ENCODE results near the gene ZCCHC14.

ZCCHC14 gene

DNA sequence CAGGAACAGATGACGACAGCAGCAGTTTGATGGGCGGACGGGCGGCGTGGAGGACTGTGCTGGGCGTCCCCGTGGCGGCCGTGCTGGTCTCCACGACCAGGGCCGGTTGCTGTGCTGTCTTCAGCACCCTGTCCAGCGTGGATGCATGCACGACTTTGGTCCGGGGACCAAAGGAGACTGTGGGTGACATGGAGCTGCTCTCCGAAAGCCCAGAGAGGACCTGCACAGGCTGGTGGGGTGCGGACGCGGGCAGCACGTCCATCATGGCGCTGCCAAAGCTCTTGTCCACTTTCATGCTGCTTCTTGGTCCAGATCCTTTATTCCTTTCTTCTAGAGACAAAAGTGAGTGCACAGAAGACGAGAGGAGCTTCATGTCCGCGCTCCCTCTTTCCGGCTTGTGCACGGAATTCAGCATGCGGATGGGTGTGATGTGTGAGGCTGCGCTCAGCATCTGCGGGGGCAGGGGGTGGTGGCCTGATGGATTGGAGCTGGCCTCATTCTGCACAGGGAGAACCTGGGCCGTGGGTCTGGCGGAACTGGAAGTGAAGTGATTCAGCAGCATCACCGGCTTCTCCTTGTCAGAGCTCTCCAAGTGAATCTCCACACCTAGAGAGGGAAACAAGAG lies 80.3 kb downstream of the ZCCHC14 start:
- no peak for DNase-seq (ENCODE audit: low read depth)
- H3K4me3 ChIP-seq (ENCODE audit: low read length) = no peak overlapping the region
- TF ChIP-seq, protein P1, sequence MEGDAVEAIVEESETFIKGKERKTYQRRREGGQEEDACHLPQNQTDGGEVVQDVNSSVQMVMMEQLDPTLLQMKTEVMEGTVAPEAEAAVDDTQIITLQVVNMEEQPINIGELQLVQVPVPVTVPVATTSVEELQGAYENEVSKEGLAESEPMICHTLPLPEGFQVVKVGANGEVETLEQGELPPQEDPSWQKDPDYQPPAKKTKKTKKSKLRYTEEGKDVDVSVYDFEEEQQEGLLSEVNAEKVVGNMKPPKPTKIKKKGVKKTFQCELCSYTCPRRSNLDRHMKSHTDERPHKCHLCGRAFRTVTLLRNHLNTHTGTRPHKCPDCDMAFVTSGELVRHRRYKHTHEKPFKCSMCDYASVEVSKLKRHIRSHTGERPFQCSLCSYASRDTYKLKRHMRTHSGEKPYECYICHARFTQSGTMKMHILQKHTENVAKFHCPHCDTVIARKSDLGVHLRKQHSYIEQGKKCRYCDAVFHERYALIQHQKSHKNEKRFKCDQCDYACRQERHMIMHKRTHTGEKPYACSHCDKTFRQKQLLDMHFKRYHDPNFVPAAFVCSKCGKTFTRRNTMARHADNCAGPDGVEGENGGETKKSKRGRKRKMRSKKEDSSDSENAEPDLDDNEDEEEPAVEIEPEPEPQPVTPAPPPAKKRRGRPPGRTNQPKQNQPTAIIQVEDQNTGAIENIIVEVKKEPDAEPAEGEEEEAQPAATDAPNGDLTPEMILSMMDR (conservative IDR thresholded peaks at IDR 0.05; ENCODE audit: low read depth, low read length) = no peak

DNA sequence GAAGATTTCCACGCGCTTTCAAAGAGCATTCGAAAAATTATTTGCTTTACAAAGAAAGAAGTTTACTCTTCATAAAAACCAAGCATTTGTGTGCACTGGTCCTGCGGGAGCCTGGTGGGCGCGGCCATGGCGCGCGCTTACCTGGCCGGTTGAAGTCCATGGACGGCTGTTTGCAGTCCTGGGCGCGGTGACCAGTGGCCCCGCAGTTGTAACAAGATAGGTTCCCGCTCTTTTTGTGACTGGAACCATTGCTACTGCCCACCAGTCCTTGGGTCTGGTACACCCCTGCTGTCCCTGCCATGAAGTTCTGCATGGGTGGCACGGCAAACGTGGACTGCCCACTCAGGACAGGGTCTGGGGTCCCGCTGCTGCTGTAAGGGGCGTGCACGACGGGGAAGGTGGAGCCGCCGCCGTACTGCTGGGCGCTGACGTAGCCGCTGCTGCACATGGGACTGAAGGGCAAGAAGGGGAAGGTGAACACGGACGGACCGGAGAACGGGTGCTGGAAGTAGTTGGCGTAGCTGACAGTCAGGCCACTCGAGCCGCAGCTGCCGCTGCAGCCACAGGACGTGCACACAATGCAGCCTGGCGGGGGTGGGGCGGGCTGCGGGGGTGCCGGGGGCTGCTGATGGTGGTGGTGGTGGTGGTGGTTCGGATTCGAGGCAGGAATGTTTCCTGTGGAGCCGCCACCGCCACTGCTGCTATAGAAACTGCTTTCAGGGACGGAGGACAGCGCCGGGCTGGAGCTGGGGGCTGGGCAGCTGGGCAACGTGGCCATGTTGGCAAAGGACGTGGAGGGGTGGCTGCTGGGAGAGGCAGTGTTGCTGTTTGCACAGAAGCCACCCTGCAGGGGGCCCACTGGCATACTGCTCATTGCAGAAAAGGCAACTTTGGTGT lies 81.2 kb downstream of the ZCCHC14 start:
- TF ChIP-seq, protein P1 (conservative IDR thresholded peaks at IDR 0.05; ENCODE audit: low read depth, low read length) = no peak
- DNase-seq (ENCODE audit: low read depth) = no peak
- no peak overlapping the region for H3K4me3 ChIP-seq (ENCODE audit: low read length)

DNA sequence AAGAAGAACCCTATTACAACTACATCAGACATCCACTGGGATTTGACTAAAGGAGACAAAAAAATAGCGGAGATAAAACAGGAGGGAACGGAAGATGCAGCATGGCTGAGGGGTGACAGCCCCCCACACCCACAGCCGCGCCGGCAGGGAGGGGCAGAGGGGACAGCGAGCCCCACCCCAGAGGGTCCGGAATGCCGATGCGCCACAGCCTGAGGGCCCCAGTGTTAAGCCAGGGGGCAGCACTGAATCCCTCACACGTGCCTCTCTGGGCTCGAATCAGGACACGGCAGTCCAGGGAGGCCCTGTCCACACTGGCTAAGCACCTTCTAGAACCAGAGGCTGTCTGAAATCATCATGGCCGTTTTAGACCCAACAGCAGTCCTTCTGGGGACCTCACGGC lies 81.9 kb downstream of the ZCCHC14 start:
- no peak for DNase-seq (ENCODE audit: low read depth)
- TF ChIP-seq, protein P1 (conservative IDR thresholded peaks at IDR 0.05; ENCODE audit: low read depth, low read length) = peak; percentile 7
- no peak overlapping the region for H3K4me3 ChIP-seq (ENCODE audit: low read length)

DNA sequence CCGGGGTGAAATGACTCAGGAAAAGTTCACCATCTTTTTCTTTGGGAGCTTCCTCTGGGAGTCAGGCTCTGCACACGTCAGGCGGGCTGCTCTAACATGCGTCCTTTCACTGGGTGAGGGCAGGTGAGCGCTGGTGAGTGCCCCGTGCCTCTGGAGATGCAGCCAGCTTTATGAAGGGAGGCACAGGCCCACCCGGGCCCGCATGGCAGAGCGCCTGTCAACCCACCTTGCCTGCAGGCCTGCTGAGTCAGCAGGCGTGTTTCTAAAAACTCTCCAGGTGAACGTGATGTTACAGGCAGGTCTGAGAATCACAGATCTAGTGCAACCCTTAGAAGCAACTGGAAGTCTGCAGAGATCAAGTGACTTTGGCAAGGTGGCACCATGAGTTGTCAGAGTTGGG lies 82.3 kb downstream of the ZCCHC14 start:
- H3K4me3 ChIP-seq (ENCODE audit: low read length) = no peak overlapping the region
- TF ChIP-seq, protein P1 (conservative IDR thresholded peaks at IDR 0.05; ENCODE audit: low read depth, low read length) = no peak
- no peak for DNase-seq (ENCODE audit: low read depth)

DNA sequence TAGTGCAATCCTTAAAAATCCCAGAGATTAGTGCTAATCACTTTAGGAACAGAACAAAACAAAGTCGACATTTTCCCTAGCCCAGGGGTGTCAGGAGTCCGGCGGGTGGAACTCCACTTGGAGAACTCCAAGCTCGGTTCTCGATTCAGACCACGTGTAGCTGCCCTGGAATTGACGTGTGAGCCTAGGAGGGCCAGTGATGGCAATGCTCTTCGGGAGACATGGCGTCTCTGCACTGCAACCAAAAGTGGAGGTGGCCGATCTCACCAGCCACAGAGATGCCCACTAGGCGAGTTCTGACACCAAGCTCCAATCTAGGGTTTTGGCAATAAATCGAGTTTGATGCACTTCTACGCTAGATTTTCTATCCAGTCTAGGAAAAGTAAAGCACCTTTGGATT lies 83.0 kb downstream of the ZCCHC14 start:
- H3K4me3 ChIP-seq (ENCODE audit: low read length) = no peak overlapping the region
- DNase-seq (ENCODE audit: low read depth) = peak; percentile 67
- TF ChIP-seq, protein P1 (conservative IDR thresholded peaks at IDR 0.05; ENCODE audit: low read depth, low read length) = no peak

DNA sequence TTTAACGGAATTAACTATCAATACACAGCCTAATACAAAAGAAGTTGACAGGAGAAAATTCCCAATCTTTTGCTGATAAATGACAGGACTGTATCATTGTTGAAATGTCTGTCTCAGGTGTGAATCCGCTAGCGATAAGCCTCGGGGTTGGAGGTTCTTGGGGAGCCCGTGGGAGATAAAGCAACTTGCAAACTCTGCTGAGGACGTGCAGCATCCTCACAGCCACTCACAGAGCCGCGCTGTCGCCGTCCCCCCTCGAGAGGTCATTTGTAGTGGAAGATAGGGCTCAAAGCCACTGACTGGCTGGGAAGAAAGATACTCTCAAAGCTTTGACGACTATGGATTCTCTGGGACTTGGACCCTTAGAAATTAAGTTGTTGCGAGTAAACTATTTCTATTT lies 83.7 kb downstream of the ZCCHC14 start:
- TF ChIP-seq, protein P1 (conservative IDR thresholded peaks at IDR 0.05; ENCODE audit: low read depth, low read length) = no peak
- no peak for DNase-seq (ENCODE audit: low read depth)
- no peak overlapping the region for H3K4me3 ChIP-seq (ENCODE audit: low read length)

Data from retinal pigment epithelial cell (primary cell).